Measurements from ENCODE around the gene TAF11.
A peak's percentile ranks its signal among the peaks of the same experiment; 100 is the strongest.
"Not testable (repeated sequence)": the region's sequence is repeated elsewhere in the genome, so short reads cannot be mapped to it uniquely, and the experiment has no call there.

Gene TAF11

DNA sequence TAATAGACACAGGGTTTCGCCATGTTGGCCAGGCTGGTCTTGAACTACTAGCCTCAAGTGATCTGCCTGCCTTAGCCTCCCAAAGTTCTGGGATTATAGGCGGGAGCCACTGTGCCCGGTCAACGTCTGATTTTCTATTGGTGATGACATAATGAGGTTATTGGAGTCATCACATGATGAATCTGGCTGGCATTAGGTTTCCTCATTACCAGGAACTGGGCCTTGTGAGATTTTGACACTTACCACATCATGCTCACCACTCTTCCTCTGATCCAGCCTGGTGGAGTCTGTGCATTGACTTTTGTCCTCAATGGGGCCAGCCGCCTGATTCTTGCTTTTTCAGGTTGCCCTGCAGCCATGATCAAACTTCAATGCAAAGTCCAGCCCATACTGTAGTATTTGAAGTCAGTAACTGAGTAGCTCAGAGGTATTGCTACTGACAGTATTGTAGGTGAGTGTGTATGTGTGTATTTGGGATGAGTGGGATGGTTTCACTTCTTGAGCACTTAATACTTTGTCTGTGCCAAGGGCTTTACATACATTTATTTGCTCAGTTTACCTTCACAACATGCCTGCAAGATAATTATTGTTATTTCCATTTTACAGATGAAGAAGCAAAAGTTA is 17.3 kb upstream of the TAF11 start:
- no peak for DNase-seq (ENCODE audit: low spot score)

GRCh38 chr6:34901930-34902329 is 14.1 kb upstream of the TAF11 start:
- DNase-seq (ENCODE audit: low spot score) = no peak

- no peak for DNase-seq (ENCODE audit: low spot score)
Observed at GRCh38 chr6:34900321-34901031, 12.6 kb upstream of the TAF11 start.

GRCh38 chr6:34899748-34900147 is 11.9 kb upstream of the TAF11 start:
- DNase-seq (ENCODE audit: low spot score) = not testable (repeated sequence)

DNA sequence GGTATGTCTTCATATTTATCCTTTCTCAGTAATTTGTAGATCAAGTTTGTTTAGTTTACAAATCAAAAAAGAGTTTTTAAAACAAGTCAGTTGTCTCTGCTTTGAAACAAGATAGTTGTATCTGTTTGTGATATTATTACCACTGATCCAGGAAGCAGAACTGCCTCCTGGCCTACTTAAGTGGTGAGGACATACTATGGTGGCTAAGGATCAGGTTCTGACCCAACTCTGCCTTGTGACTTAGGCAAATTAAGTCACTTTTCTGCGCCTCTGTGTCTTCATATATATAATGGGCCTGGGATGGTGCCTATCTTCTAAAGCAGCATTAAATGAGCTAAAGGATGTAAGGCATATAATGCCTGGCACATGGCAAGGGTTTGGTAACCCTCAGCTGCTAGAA is 9.9 kb upstream of the TAF11 start:
- DNase-seq (ENCODE audit: low spot score) = no peak

GRCh38 chr6:34897130-34897529 is 9.3 kb upstream of the TAF11 start:
- DNase-seq (ENCODE audit: low spot score) = no peak

GRCh38 chr6:34894693-34895092 is 6.9 kb upstream of the TAF11 start:
- DNase-seq (ENCODE audit: low spot score) = no peak

GRCh38 chr6:34891296-34891695 is 3.5 kb upstream of the TAF11 start:
- no peak for DNase-seq (ENCODE audit: low spot score)

DNA sequence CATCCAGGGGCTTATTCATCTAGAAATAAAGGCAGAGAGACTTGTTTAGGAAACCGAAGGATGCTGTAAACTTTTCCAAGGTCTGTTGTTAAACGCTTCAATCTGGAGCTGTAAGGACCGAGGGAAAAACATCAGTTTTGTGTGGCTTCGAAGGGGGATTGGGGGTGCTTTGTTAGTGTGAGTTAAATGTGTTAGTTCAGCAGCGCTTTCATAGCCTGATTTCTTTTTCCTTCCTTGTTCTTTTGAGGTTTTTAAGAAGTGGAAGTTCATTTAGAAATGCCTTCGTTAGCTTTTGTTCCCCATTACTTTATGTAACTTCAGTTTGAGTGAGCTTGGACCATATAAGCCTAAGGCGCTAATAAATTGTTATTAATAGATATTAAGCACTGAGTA is 2.7 kb upstream of the TAF11 start:
- DNase-seq (ENCODE audit: low spot score) = no peak

- peak; percentile 69 for DNase-seq (ENCODE audit: low spot score)
Observed at GRCh38 chr6:34888874-34889555, 1.2 kb upstream of the TAF11 start, which contains the start of gene ANKS1A. Gene ANKS1A (plus strand): TSS chr6:34889255. CDS start chr6:34889403, 148 bp downstream.

DNA sequence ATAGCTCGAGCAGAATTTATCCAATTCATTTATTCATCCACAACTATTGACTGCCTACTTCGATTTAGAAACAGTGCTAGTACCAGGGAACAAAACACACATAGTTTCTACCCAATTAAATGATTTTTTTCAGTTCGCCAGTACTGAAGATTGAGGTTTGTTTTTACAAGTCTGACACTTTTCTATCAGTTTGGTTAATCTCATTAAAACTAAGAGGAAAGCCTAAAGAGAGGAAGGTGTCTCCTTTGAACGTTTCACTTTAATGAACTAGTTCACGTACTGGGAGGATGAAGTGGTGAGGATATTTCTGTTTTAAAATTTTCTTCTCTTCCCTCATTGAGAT is 643 bp upstream of the TAF11 start:
- no peak for DNase-seq (ENCODE audit: low spot score)

DNA sequence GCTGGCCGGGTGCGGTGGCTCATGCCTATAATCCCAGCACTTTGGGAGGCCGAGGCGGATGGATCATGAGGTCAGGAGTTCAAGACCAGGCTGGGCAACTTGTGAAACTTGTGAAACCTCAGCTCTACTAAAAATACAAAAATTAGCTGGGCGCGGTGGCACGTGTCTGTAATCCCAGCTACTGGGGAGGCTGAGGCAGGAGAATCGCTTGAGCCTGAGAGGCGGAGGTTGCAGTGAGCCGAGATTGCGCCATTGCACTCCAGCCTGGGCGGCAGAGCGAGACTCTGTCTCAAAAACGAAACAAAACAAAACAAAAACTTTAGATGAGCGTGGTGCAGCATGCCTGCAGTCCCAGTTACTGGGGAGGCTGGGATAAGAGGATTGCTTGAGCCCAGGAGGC is 2.0 kb downstream of the TAF11 start:
- DNase-seq (ENCODE audit: low spot score) = not testable (repeated sequence)

DNA sequence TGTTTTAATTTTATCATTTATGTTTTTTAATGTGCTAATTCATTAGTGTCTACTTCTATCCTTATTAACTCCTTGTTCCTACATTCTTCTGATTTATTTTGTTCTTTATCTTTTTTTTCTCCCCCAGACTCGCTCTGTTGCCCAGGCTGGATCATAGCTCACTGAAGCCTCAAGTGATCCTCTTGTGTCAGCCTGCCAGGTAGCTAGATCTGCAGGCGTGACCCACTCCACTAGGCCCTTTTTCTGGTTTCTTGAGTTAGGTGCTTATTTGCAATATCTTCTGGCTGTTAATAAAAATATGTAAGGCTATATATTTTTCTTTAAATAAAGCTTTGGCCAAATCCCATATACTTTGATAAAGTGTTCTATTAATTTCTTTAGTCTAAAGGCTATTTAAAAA is 2.8 kb downstream of the TAF11 start:
- DNase-seq (ENCODE audit: low spot score) = no peak

- DNase-seq (ENCODE audit: low spot score) = not testable (repeated sequence)
Observed at GRCh38 chr6:34884073-34884472, 3.8 kb downstream of the TAF11 start.

- DNase-seq (ENCODE audit: low spot score) = no peak
Observed at GRCh38 chr6:34877869-34878485, 9.9 kb downstream of the TAF11 start.

GRCh38 chr6:34877259-34877658 is 10.6 kb downstream of the TAF11 start:
- no peak for DNase-seq (ENCODE audit: low spot score)

DNA sequence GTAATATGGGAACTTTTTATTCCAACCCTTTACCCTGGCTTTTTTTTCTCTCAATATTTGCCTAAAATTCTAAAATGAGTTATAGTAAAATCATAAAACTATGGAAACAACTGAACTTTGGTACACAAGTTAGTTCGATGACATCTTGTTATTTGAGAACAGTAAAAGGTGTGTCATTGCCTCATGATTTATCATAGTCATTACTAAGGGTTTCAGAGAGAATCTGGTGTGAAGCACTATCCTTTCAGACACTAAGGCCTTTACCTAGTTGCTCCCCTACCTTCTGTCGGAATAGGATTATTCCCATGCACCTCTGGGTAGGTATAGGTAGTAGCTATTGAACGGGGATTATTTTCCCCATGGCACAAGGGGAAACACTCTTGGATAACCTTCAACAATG is 11.4 kb downstream of the TAF11 start:
- peak; percentile 34 for DNase-seq (ENCODE audit: low spot score)

- no peak for DNase-seq (ENCODE audit: low spot score)
Observed at GRCh38 chr6:34875292-34876213, 12.3 kb downstream of the TAF11 start.

- DNase-seq (ENCODE audit: low spot score) = no peak
Observed at GRCh38 chr6:34872332-34872731, 15.5 kb downstream of the TAF11 start.

DNA sequence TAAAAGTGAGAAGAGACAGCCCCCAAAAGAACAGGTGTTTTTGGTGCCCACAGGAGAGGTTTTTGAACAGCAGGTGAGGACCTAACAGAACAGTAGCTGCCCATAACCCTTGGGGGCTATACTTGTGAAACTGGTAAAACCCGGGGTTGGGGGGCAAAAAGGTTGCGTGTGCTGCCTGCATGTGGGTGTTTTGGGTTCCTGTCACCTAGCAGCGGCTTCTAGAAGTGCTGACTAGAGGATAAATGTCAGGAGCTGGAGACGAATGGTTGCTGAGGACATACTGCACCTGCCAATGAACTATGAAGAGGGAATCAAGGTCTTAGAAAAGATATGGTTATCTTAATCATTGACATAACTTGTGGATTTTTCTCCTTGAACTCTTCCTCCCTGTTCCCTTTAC is 16.0 kb downstream of the TAF11 start:
- DNase-seq (ENCODE audit: low spot score) = no peak

GRCh38 chr6:34867484-34867883 is 20.4 kb downstream of the TAF11 start:
- no peak for DNase-seq (ENCODE audit: low spot score)

- DNase-seq (ENCODE audit: low spot score) = no peak
Observed at GRCh38 chr6:34866509-34866908, 21.3 kb downstream of the TAF11 start.

Data from RKO (cell line).